NT2/D1 (cell line): ENCODE measurements around the gene DNAL1.

Source experiments
- DNase-seq: peaks from one replicate; pipeline ENCODE4 v3.0.0-alpha.2; 2011; ENCODE audit warnings: low read depth, low spot score
- H3K27me3 ChIP-seq: 2 replicates; pipeline ENCODE4 v1.6.0; 2011; ENCODE audit warnings: mild to moderate bottlenecking; ENCODE audit not compliant: insufficient read length, insufficient read depth
- H3K36me3 ChIP-seq: 2 replicates; pipeline ENCODE4 v1.6.1; 2011; ENCODE audit warnings: mild to moderate bottlenecking, low read length, mixed read lengths; ENCODE audit not compliant: insufficient read depth, insufficient read length
- H3K4me1 ChIP-seq: 2 replicates; pipeline ENCODE4 v1.5.1; 2011; ENCODE audit not compliant: insufficient read depth, insufficient read length
- H3K4me3 ChIP-seq: 2 replicates; pipeline ENCODE4 v1.5.1; 2011; ENCODE audit warnings: low read depth; ENCODE audit not compliant: insufficient read length
- H3K9ac ChIP-seq: 2 replicates; pipeline ENCODE4 v1.6.0; 2011; ENCODE audit warnings: low read depth; ENCODE audit not compliant: insufficient read length
- H3K9me3 ChIP-seq: 2 replicates; pipeline ENCODE4 v1.5.1; 2011; ENCODE audit warnings: mild to moderate bottlenecking, low read length; ENCODE audit not compliant: insufficient read depth
- SUZ12 ChIP-seq: IDR thresholded peaks from 2 replicates; pipeline ENCODE4 v1.6.1; 2011; ENCODE audit not compliant: insufficient read length, insufficient read depth; ENCODE audit errors: extremely low read depth
- YY1 ChIP-seq: IDR thresholded peaks from 2 replicates; pipeline ENCODE4 v1.6.1; 2011; ENCODE audit not compliant: insufficient read length, insufficient read depth
- ZNF274 ChIP-seq: IDR thresholded peaks from 2 replicates; pipeline ENCODE4 v1.6.1; 2011; ENCODE audit warnings: mild to moderate bottlenecking, low read depth, low read length

DNAL1 gene

DNA sequence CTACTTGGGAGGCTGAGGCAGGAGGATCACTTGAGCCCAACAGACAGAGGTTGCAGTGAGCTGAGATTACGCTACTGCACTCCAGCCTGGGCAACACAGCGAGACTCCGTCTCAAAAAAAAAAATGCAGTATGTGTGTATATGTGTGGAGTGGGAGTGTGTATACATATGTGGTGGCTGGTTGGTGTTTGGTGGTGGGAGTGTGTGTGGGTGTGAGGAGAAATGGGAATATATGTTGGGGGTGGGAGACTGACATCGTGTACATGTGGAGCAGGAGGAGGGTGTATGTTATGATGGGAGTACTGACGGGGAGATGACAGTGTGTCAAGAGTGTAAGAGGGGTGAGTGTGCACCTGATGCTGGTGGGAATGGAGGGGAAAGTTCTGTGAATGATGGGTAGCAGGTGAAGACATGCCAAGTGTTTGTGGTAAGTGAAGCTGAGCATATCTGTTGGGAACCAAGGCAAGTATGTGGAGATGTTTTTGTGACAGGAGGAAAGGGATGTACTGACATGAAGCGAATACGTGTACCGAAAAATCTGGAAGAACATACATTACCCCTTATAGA is 65.2 kb downstream of the DNAL1 start:
- TF ChIP-seq YY1, result no peak
- TF ChIP-seq ZNF274, result no peak
- no peak for TF ChIP-seq SUZ12
- Histone ChIP-seq H3K36me3 (peaks cover 9% of the 10 kb centered on the region), H3K4me3 (no peak overlapping the region), H3K9me3 (no peaks in the 10 kb centered on the region), H3K4me1 (no peaks in the 10 kb centered on the region), H3K9ac (no peak overlapping the region), H3K27me3 (no peaks in the 10 kb centered on the region)
- no peak for DNase-seq

- no peaks in the 10 kb centered on the region for H3K9me3 ChIP-seq
- no peaks in the 10 kb centered on the region for H3K27me3 ChIP-seq
- peaks cover under 1% of the 10 kb centered on the region for H3K4me1 ChIP-seq
- H3K4me3 ChIP-seq, result no peak overlapping the region
- H3K9ac ChIP-seq, result no peak overlapping the region
- DNase-seq, result no peak
- TF ChIP-seq ZNF274 (no peak), YY1 (no peak), SUZ12 (no peak)
- peaks cover 13% of the 10 kb centered on the region for H3K36me3 ChIP-seq
Observed at GRCh38 chr14:73710737-73711136, 66.0 kb downstream of the DNAL1 start.

DNA sequence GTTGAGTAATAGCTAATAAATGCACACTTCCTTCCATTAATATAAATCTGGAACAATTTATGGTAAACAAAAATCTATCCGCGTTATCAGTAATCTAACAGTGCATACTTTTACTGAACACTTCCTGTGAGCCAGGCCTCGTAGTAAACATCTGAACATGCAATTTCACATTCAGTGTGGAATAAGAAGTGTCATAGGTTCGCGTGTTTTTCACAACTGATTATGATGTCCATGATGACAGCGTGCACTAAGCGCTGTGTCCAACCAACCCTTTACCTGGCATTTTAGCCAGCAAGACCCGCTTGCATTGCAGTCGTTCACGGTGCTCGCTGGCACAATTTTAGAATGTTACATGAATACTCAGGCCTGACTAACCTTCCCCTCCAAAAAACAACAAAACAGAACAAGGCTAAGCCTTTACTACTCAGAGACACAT is 67.3 kb downstream of the DNAL1 start:
- Histone ChIP-seq H3K36me3 (peaks cover 23% of the 10 kb centered on the region), H3K27me3 (no peaks in the 10 kb centered on the region), H3K4me1 (peaks cover 2% of the 10 kb centered on the region), H3K9me3 (no peaks in the 10 kb centered on the region), H3K4me3 (peak overlapping the region; percentile 89), H3K9ac (peak overlapping the region; percentile 95)
- no peak for TF ChIP-seq YY1
- TF ChIP-seq ZNF274, result no peak
- TF ChIP-seq SUZ12, result no peak
- no peak for DNase-seq

DNA sequence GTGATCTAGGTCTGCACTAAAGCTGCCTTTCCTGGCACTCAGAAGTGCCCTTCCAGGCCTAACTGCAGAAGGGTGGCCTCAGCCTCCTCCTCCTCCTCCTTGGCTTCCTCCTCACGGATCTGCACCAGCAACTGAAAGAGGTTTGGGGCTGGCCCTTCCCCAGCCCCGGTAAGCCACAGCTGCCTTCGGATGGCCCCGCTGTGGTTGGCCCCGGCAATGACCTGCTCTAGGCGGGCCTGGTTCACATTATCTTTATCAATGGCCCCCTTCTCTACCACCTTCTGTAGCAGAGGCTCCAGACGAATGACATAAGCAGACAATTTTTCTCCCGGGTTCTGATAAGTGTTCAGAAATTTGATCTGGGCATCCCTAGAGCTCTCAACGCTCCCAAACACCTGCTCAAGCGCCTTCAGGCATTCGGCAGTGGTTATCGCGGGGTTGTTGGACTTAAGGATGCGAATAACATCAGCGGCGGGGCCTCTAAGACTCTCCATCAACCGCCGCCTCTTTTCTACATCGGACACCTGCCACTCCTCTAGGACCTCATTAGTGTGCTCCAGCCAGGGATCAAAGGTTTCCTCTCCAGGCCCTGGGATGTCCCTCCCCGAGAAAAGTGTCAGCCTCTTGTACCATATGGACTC is 67.9 kb downstream of the DNAL1 start:
- peak overlapping the region; percentile 89 for H3K4me3 ChIP-seq
- DNase-seq, result no peak
- no peaks in the 10 kb centered on the region for H3K9me3 ChIP-seq

GRCh38 chr14:73713206-73713802 is 68.5 kb downstream of the DNAL1 start:
- Histone ChIP-seq H3K4me1 (peaks cover 5% of the 10 kb centered on the region), H3K4me3 (peak overlapping the region; percentile 89), H3K9me3 (no peaks in the 10 kb centered on the region), H3K9ac (peak overlapping the region; percentile 95), H3K27me3 (no peaks in the 10 kb centered on the region), H3K36me3 (peaks cover 29% of the 10 kb centered on the region)
- no peak for DNase-seq
- TF ChIP-seq YY1 (no peak), ZNF274 (no peak), SUZ12 (no peak)

More for the DNA sequence above, 67.9 kb downstream of the DNAL1 start:
- peak overlapping the region; percentile 95 for H3K9ac ChIP-seq
- no peak for TF ChIP-seq SUZ12
- no peak for TF ChIP-seq ZNF274
- no peak for TF ChIP-seq YY1
- peaks cover 26% of the 10 kb centered on the region for H3K36me3 ChIP-seq
- H3K4me1 ChIP-seq, result peaks cover 2% of the 10 kb centered on the region
- H3K27me3 ChIP-seq, result no peaks in the 10 kb centered on the region

DNA sequence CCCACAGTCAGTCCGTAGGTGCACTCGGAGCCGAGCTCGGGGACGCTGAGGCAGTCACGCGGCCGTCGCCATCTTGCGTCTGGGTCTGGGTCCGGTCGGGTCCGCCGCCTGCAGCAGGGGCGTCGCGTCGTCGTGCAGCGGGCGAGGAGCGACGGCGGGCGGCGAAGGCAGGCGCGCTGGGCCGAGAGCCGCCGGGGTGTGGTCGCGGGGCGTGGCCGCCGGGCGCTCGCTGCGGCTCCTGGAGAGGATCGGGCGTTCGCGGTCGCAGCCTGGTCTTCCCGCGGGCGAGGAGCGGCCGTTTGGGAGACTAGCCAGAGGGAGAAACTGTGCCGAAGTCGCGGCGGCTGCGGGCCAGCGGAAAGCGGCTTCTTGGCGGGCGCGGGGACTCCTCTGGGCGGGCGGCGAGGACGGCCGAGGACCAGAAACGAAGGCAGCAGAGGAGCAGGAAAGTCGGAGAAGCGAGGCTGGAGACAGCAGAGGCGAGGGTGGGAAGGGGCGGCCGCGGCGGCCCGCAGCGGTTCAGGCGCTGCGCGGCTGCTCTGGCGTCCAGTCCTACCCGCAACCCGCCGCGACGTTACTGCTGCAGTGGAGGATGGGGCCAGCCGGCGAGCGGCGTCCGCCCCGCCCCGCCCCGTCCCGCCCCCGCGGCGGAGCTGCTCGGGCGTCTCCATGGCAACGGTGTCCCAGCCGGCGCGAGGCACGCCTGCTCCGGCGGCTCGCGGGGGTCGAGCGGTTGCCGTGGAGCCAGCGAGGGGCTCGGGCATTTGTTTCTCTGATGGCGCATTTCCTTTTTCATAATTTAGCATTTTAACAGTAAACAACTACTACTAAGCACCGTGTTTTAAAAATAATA is 69.2 kb downstream of the DNAL1 start, which contains the start of gene PNMA1:
PNMA1 (minus strand) TSS at position 582 of the 853 bp plus-strand sequence. CDS start 745 bp downstream, outside the sequence.
- Histone ChIP-seq H3K9me3 (no peaks in the 10 kb centered on the region), H3K36me3 (peaks cover 35% of the 10 kb centered on the region), H3K27me3 (no peaks in the 10 kb centered on the region), H3K4me3 (peak within 1 kb of the TSS; percentile 89), H3K4me1 (peaks cover 5% of the 10 kb centered on the region), H3K9ac (peak within 1 kb of the TSS; percentile 95)
- TF ChIP-seq ZNF274, result no peak
- peak; percentile 56 for DNase-seq

DNA sequence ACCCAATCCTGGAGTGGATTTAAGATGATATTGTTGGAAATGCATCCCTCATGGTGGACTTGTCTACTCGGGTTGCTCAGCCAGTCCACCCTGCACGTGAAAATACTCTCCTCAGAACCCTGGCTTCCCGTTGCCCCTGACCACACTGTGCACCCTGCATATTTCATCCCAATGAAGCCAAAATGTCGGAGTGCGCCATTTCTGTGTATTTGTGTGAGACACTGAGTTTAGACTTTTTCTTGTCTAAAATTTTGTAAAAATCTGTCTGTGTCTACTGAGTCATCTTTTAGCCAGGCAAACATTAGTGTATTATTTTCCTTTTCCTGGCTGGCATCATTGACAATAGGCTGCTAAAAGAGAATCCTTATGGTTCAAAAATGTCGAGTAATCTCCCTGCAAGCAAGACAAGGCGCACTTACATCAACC is 69.9 kb downstream of the DNAL1 start:
- Histone ChIP-seq H3K27me3 (no peaks in the 10 kb centered on the region), H3K36me3 (peaks cover 35% of the 10 kb centered on the region), H3K9ac (no peak overlapping the region), H3K4me3 (no peak overlapping the region), H3K4me1 (peaks cover 5% of the 10 kb centered on the region), H3K9me3 (no peaks in the 10 kb centered on the region)
- no peak for DNase-seq
- no peak for TF ChIP-seq YY1
- no peak for TF ChIP-seq SUZ12
- no peak for TF ChIP-seq ZNF274
